Subcutaneous adipose tissue (tissue), 4 donors: ENCODE measurements around the gene FAM20C. TPM values are rescaled to one million over a fixed set of nuclear protein-coding genes. Genes with fewer than 3 reads are reported as not detected.

Source experiments
- CTCF ChIP-seq: fragments of 450-650 bp; IDR thresholded peaks from one replicate; pipeline ENCODE4 v1.5.1; 2016; ENCODE audit warnings: low read depth, mild to moderate bottlenecking, control low read depth, antibody characterized with exemption, moderate library complexity
- total RNA-seq, 4 donors: library from RNA; depleted of rRNA; stranded (reverse); fragments of >200 nt; gene quantifications; one replicate each; pipeline ENCODE4 v1.1.0, GENCODE V29; 2016

FAM20C gene
- total RNA-seq, 4 donors from 2014 or later = 21.0 to 82.5 (median 35.6) TPM

GRCh38 chr7:272108-272615 lies 79.8 kb downstream of the FAM20C start:
- TF ChIP-seq CTCF = no peak

- no peak for TF ChIP-seq CTCF
Observed at GRCh38 chr7:272631-273030, 80.3 kb downstream of the FAM20C start.

- no peak for TF ChIP-seq CTCF
Observed at GRCh38 chr7:273327-273726, 81.0 kb downstream of the FAM20C start.

GRCh38 chr7:274266-274665 lies 81.9 kb downstream of the FAM20C start:
- no peak for TF ChIP-seq CTCF

GRCh38 chr7:276230-276835 lies 84.0 kb downstream of the FAM20C start:
- no peak for TF ChIP-seq CTCF

GRCh38 chr7:277228-277627 lies 84.9 kb downstream of the FAM20C start:
- no peak for TF ChIP-seq CTCF

GRCh38 chr7:278081-278480 lies 85.7 kb downstream of the FAM20C start:
- TF ChIP-seq CTCF = no peak
